Measurements from ENCODE around the gene PTGES3L.
"Not testable (repeated sequence)": the region's sequence is repeated elsewhere in the genome, so short reads cannot be mapped to it uniquely, and the experiment has no call there.

PTGES3L gene

GRCh38 chr17:42975701-42976100 is 4.2 kb downstream of the PTGES3L start:
- DNase-seq: not testable (repeated sequence)

GRCh38 chr17:42975265-42975664 is 4.6 kb downstream of the PTGES3L start:
- no peak for DNase-seq

GRCh38 chr17:42973323-42973722 is 6.6 kb downstream of the PTGES3L start:
- not testable (repeated sequence) for DNase-seq

GRCh38 chr17:42971589-42971988 is 8.3 kb downstream of the PTGES3L start:
- DNase-seq: no peak

- no peak for DNase-seq
These were observed 10.8 kb downstream of the PTGES3L start for GRCh38 chr17:42969001-42969581.

- no peak for DNase-seq
These were observed 12.0 kb downstream of the PTGES3L start for GRCh38 chr17:42967925-42968324.

GRCh38 chr17:42964161-42964932 is 15.5 kb downstream of the PTGES3L start, which contains the start of gene AARSD1:
TSS of gene AARSD1 (minus strand) at chr17:42964454. CDS start at chr17:42964440, 14 bp downstream.
- DNase-seq: peak; percentile 54 to 91

GRCh38 chr17:42953669-42954068 is 26.2 kb downstream of the PTGES3L start:
- no peak for DNase-seq

GRCh38 chr17:42950044-42950783 is 29.7 kb downstream of the PTGES3L start:
- DNase-seq: no peak

GRCh38 chr17:42946812-42947211 is 33.1 kb downstream of the PTGES3L start:
- no peak for DNase-seq

- no peak for DNase-seq
These were observed 35.7 kb downstream of the PTGES3L start for GRCh38 chr17:42944211-42944610.

- DNase-seq: peak in 1 of 2 donors; percentile 69
These were observed 41.9 kb downstream of the PTGES3L start for GRCh38 chr17:42937712-42938596.

- DNase-seq: no peak
These were observed 50.4 kb downstream of the PTGES3L start for GRCh38 chr17:42929497-42929844.

GRCh38 chr17:42928714-42929496 is 51.0 kb downstream of the PTGES3L start:
- DNase-seq: peak; percentile 55 to 99

- DNase-seq: peak in 1 of 2 donors; percentile 46
These were observed 55.0 kb downstream of the PTGES3L start for GRCh38 chr17:42924891-42925290.

- not testable (repeated sequence) for DNase-seq
These were observed 56.4 kb downstream of the PTGES3L start for GRCh38 chr17:42923472-42923871.

GRCh38 chr17:42922294-42922693 is 57.6 kb downstream of the PTGES3L start:
- no peak for DNase-seq

GRCh38 chr17:42920922-42921321 is 59.0 kb downstream of the PTGES3L start:
- DNase-seq: peak in 1 of 2 donors; percentile 9

GRCh38 chr17:42920106-42920900 is 59.6 kb downstream of the PTGES3L start:
- no peak for DNase-seq

GRCh38 chr17:42919522-42920077 is 60.3 kb downstream of the PTGES3L start:
- DNase-seq: not testable (repeated sequence)

Data from bone marrow (tissue), 2 donors.